K562 (cell line): Measurements from ENCODE around the gene RRAGB.

Experiments
- AFF4 ChIP-seq: sonication (generic); formaldehyde crosslinking; IDR thresholded peaks from 2 replicates; pipeline ENCODE4 v1.8.0; 2023; ENCODE audit warnings: mild to moderate bottlenecking, missing genetic modification reagents
- EGR1 ChIP-seq: fragments of 450-650 bp; conservative IDR thresholded peaks from 2 replicates; pipeline ENCODE4 v1.6.1; 2017; ENCODE audit warnings: mild to moderate bottlenecking
- SMARCE1 ChIP-seq: fragments of 450-650 bp; IDR thresholded peaks from 2 replicates; pipeline ENCODE4 v1.7.1; 2016; ENCODE audit warnings: mild to moderate bottlenecking
- TEAD1 ChIP-seq, 2 experiments: fragments of 450-650 bp in 1 of 2; sonication (generic) in 1 of 2; formaldehyde crosslinking; IDR thresholded peaks; 2 replicates each; pipeline versions ENCODE4 v1.4.0 to v1.8.0; 2020 to 2022; ENCODE audit warnings: mild to moderate bottlenecking in 2 of 2, missing genetic modification reagents in 1 of 2

- TF ChIP-seq SMARCE1 (no peak), EGR1 (no peak), TEAD1 (CRISPR knock-in tag; IDR thresholded peaks at IDR 0.05) (no peak), AFF4 (CRISPR knock-in tag) (no peak)
Measured at GRCh38 chrX:55794405-55794804, 76.9 kb downstream of the RRAGB start.
